Choroid plexus epithelial cell (primary cell): Measurements from ENCODE around the gene SERPINE3.

Experiments used
- DNase-seq: peaks from one replicate; pipeline ENCODE4 v3.0.0-alpha.2; 2010; ENCODE audit warnings: low read depth
- H3K4me3 ChIP-seq: 2 replicates; pipeline ENCODE4 v1.5.1; 2011; ENCODE audit warnings: low read depth, mild to moderate bottlenecking, control low read depth, low read length, moderate library complexity
- CTCF ChIP-seq: conservative IDR thresholded peaks from 2 replicates; pipeline ENCODE4 v1.5.1; 2011; ENCODE audit warnings: low read depth, mild to moderate bottlenecking, control low read depth, inconsistent platforms, low read length, moderate library complexity

SERPINE3 gene

DNA sequence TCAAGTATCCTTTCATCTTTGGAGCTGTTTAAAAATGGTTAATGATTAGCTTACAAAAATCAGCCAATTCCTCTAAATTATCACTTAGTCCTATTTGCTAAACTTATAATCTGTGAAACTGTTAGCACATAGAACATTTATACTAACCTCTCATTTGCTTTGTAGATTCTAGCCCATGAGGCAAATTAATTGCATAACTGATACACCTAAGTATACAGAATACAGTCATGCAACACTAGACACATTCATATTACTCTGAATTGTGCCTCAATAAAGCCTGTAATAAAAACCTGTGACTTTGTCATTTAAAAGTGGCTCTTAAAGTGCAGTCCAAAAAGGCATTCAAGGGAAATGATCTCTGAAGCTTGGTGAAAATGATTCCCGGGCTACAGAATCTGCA is 21.0 kb downstream of the SERPINE3 start:
- no peak for DNase-seq
- H3K4me3 ChIP-seq, result no peak overlapping the region
- no peak for TF ChIP-seq CTCF

DNA sequence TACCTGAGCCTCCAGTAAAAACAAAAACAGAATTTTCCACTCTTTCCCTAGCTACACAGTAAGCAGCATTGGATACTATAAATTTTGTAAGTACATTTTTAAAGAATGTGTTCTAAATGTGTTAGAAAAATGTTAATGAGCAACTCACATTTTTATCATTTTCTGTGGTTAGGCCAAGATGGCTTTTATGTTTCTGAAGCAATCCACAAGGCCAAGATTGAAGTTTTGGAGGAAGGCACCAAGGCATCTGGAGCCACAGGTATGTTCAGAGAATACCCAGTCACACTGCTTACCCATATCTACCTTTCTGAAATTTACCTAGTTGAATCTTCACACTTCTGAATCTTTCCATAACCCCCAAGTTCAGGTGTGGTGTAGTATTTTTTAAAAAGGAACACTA is 21.6 kb downstream of the SERPINE3 start:
- DNase-seq, result no peak
- TF ChIP-seq CTCF, result no peak
- H3K4me3 ChIP-seq, result no peak overlapping the region

- no peak for TF ChIP-seq CTCF
- no peak for DNase-seq
- no peak overlapping the region for H3K4me3 ChIP-seq
Measured at GRCh38 chr13:51363625-51364024, 24.1 kb downstream of the SERPINE3 start.

- TF ChIP-seq CTCF, result no peak
- peak; percentile 74 for DNase-seq
- H3K4me3 ChIP-seq, result no peak overlapping the region
Measured at GRCh38 chr13:51364404-51365008, 25.0 kb downstream of the SERPINE3 start.

GRCh38 chr13:51370116-51370515 is 30.6 kb downstream of the SERPINE3 start:
- no peak for TF ChIP-seq CTCF
- peak; percentile 77 for DNase-seq
- H3K4me3 ChIP-seq, result no peak overlapping the region

DNA sequence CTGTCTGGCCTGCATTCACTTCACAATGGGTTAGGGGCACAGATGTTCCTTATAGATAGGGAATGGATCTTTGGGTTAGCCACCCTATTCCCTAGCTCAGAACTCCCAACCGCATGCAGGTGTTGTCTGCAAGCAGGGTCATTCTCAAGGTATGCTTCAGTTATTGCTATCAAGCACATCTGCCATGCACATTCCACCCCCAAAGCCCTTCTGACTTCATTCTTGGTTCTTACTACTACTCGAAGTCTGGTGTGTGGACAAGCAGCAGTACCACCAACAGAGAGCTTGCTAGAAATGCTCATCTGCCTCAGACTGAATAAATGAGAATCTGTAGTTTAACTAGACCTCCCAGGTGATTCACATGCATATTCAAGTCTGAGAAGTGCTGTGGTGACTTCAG is 31.3 kb downstream of the SERPINE3 start:
- DNase-seq, result no peak
- no peak overlapping the region for H3K4me3 ChIP-seq
- no peak for TF ChIP-seq CTCF

GRCh38 chr13:51371768-51372399 is 32.4 kb downstream of the SERPINE3 start:
- no peak overlapping the region for H3K4me3 ChIP-seq
- TF ChIP-seq CTCF, result no peak
- DNase-seq, result no peak
